ENCODE measurements around the gene UNC5A. TPM values are rescaled to one million over a fixed set of nuclear protein-coding genes. Genes with fewer than 3 reads are reported as not detected.

Gene UNC5A
- total and polyA plus RNA-seq, 2 of the 8 experiments (the other 6 are each of a cell fraction or from before 2014, with no cell fraction given) = 4.0 to 7.6 TPM

- TF ChIP-seq CHD7 (IDR thresholded peaks at IDR 0.05; ENCODE audit: insufficient replicate concordance, low read length) (no peak), TBP (IDR thresholded peaks at IDR 0.05; ENCODE audit: low read depth, low read length) (no peak), YY1 (IDR thresholded peaks at IDR 0.05; ENCODE audit: low read depth, low read length) (no peak), SP1 (IDR thresholded peaks at IDR 0.05; ENCODE audit: low read depth, low read length) (no peak), TEAD4 (IDR thresholded peaks at IDR 0.05; ENCODE audit: low read depth, low read length) (no peak), CHD1 (IDR thresholded peaks at IDR 0.05; ENCODE audit: low read depth, low read length) (no peak), SIRT6 (IDR thresholded peaks at IDR 0.05; ENCODE audit: low read length) (no peak), SIN3A (conservative IDR thresholded peaks at IDR 0.05 in 1 of 2, IDR thresholded peaks at IDR 0.05 in 1 of 2; ENCODE audit: low read depth in 1 of 2, low read length in 2 of 2) (no peak), GTF2F1 (IDR thresholded peaks at IDR 0.05; ENCODE audit: borderline replicate concordance, low read depth, low read length) (no peak), SRF (IDR thresholded peaks at IDR 0.05; ENCODE audit: low read depth, low read length) (no peak)
Measured at GRCh38 chr5:176813587-176814312, 3.4 kb downstream of the UNC5A start (continued).

All from H1 (cell line).